SK-N-MC (cell line): ENCODE measurements around the gene GET4.

Experiments
- DNase-seq: peaks from one replicate; pipeline ENCODE4 v3.0.0-alpha.2; 2011; ENCODE audit warnings: low read depth, low spot score
- H3K27ac ChIP-seq: fragments of 200-600 bp; sonication (generic); 2 replicates; pipeline ENCODE4 v1.5.1; 2016; ENCODE audit warnings: mixed run types
- H3K36me3 ChIP-seq: fragments of 200-600 bp; sonication (generic); 2 replicates; pipeline ENCODE4 v1.6.1; 2017; ENCODE audit warnings: antibody characterized with exemption, low read length, mixed read lengths; ENCODE audit not compliant: insufficient read depth
- H3K4me3 ChIP-seq: fragments of 200-600 bp; sonication (generic); 2 replicates; pipeline ENCODE4 v1.5.1; 2016
- H3K9ac ChIP-seq: fragments of 200-600 bp; sonication (generic); 2 replicates; pipeline ENCODE4 v1.8.0; 2017; ENCODE audit warnings: mixed run types, mixed read lengths; ENCODE audit not compliant: insufficient read length
- H3K9me3 ChIP-seq: fragments of 200-600 bp; sonication (generic); 2 replicates; pipeline ENCODE4 v1.6.1; 2017; ENCODE audit warnings: low read depth, mild to moderate bottlenecking, antibody characterized with exemption, low read length, moderate library complexity, mixed read lengths
- EZH2 ChIP-seq: fragments of 200-600 bp; sonication (generic); IDR thresholded peaks from one replicate; pipeline ENCODE4 v1.6.1; 2017; ENCODE audit warnings: antibody characterized with exemption
- FOXP2 ChIP-seq: optimal IDR thresholded peaks from 2 replicates; pipeline ENCODE3; 2011; ENCODE audit warnings: mild to moderate bottlenecking, moderate library complexity; ENCODE audit not compliant: insufficient read depth; ENCODE audit errors: extremely low read length, control extremely low read depth
- POLR2AphosphoS5 ChIP-seq: IDR thresholded peaks from 2 replicates; pipeline ENCODE4 v1.6.1; 2012; ENCODE audit warnings: mild to moderate bottlenecking, low read depth, low read length, borderline replicate concordance

Gene GET4

DNA sequence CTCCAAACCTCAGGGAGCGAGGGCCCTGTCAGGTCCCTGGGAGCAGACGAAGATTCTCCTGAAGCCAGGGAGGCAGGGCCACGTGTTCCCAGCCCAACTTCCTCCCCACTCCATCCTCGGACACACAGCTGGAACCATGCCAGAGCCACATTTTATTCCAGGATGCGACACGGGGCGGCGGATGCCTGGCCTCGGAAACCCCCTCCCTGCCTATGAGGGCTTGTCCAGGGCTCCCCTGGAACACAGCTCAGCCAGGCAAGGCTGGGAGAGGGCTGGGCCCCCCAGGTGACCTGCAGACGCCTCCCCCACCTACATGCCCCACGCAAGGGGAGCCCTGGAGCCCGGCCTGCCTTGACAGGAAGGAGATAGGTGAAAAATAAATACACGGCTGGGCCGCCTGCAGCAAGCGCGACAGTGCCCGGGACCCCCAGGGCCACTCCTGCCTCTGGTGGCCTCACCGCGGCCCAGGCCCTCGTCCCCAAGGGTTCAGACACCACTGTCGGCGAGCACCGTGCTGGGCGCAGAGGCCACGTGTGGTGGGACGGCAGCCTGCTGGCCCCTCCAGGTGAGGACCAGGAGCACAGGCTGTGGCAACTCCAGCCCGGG is 21.5 kb downstream of the GET4 start:
- Histone ChIP-seq H3K9me3 (no peaks in the 10 kb centered on the region), H3K36me3 (peaks cover 13% of the 10 kb centered on the region; the same call in 1 of the 2 replicates), H3K4me3 (no peak overlapping the region), H3K9ac (no peak overlapping the region), H3K27ac (no peak overlapping the region)
- DNase-seq, result no peak
- no peak for TF ChIP-seq EZH2
- no peak for TF ChIP-seq FOXP2
- TF ChIP-seq POLR2AphosphoS5, result no peak

DNA sequence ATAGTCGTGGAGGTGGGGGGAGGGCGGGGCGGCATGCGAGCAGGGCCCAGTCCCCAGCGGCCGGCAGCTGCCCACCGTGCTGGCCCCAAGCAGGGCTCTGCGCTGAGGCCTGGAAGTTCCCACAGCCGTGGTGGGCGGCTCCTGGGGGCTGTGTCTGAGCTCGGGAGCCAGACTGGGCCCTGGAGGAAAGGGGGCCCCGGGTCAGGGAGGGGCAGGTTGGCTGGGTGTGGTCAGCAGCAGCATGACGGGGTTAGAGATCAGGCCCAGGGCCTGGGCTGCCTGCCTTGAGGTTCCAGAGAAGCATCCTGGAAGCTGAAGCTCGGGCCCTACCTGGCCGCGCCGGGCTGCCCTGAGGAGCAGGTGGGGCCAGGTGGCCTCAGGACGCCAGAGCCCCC is 22.1 kb downstream of the GET4 start:
- DNase-seq, result no peak
- no peak overlapping the region for H3K27ac ChIP-seq
- H3K36me3 ChIP-seq, result peaks cover 13% of the 10 kb centered on the region; the same call in 1 of the 2 replicates
- no peak overlapping the region for H3K4me3 ChIP-seq
- TF ChIP-seq FOXP2 (no peak), EZH2 (no peak), POLR2AphosphoS5 (no peak)
- no peak overlapping the region for H3K9ac ChIP-seq
- H3K9me3 ChIP-seq, result no peaks in the 10 kb centered on the region

DNA sequence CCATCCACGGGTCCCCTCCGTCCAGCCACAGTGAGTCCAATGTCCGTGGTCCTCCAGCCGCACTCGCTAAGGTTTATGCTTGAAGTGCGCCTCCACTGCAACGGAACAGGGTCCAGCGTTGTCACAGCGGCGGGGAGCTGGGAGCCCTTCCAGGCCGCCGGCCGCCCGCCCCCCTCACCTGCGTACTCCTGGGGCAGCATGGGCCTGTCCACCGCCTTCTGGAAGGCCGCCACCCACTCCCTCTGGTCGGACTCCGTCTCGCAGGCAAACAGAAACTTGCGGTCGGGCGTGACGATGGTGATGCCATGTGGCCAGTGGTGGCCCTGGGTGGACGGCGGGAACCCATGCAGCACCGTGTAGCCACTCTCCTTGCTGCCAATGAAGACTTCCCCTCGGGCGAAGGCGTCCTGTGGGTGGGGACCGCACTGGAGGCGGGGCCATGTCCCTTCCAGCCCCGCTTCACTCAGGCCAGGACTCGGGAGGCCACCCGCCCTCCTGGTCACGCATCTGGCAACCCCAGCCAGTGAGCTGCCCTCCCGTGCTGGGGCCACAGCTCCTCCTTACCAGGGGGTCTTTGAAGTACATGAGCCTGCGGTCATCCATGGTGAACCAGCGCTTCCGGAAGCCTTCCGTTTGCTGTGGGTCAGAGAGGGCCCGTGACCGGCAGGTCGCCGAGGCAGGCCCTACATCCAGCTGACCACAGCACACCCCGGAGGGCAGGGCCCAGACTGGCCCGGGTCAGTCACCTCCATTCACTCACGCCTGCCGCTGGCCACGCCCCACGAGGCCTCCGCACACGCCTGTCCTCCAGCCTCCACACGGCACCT is 22.7 kb downstream of the GET4 start:
- TF ChIP-seq POLR2AphosphoS5 (no peak), FOXP2 (no peak), EZH2 (no peak)
- Histone ChIP-seq H3K36me3 (peaks cover 8% of the 10 kb centered on the region; the same call in 1 of the 2 replicates), H3K27ac (no peak overlapping the region), H3K9ac (no peak overlapping the region), H3K9me3 (no peaks in the 10 kb centered on the region), H3K4me3 (no peak overlapping the region)
- DNase-seq, result no peak

- TF ChIP-seq POLR2AphosphoS5 (no peak), EZH2 (no peak), FOXP2 (no peak)
- peaks cover 4% of the 10 kb centered on the region; the same call in 1 of the 2 replicates for H3K36me3 ChIP-seq
- H3K9me3 ChIP-seq, result no peaks in the 10 kb centered on the region
- no peak overlapping the region for H3K27ac ChIP-seq
- no peak for DNase-seq
- no peak overlapping the region for H3K4me3 ChIP-seq
- H3K9ac ChIP-seq, result no peak overlapping the region
Observed at GRCh38 chr7:899806-900205, 23.5 kb downstream of the GET4 start.

- H3K36me3 ChIP-seq, result peaks cover 4% of the 10 kb centered on the region; the same call in 1 of the 2 replicates
- H3K9me3 ChIP-seq, result no peaks in the 10 kb centered on the region
- no peak overlapping the region for H3K4me3 ChIP-seq
- H3K27ac ChIP-seq, result no peak overlapping the region
- DNase-seq, result no peak
- TF ChIP-seq EZH2, result no peak
- no peak for TF ChIP-seq FOXP2
- no peak for TF ChIP-seq POLR2AphosphoS5
- no peak overlapping the region for H3K9ac ChIP-seq
Observed at GRCh38 chr7:900331-901040, 24.1 kb downstream of the GET4 start.

DNA sequence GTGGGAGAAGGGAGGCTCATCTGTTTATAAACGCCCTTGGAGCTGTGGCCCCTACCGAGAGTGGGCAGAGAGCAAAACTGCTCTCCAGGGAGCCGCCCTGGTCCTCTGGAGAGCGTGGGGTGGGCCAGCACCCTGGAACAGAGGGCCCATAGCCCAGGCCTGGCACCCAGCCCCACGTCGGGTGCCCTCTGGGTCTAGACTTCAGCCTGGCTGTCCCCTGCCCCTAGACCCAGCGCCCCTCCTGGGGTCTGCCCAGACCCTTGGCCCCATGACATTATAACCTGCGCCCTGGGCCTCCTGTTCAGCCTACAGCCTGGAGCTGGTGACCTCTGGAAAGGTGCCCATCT is 24.7 kb downstream of the GET4 start:
- no peak for DNase-seq
- Histone ChIP-seq H3K27ac (no peak overlapping the region), H3K4me3 (no peak overlapping the region), H3K9ac (no peak overlapping the region), H3K36me3 (peaks cover 4% of the 10 kb centered on the region; the same call in 1 of the 2 replicates), H3K9me3 (no peaks in the 10 kb centered on the region)
- TF ChIP-seq FOXP2, result no peak
- TF ChIP-seq EZH2, result no peak
- no peak for TF ChIP-seq POLR2AphosphoS5

GRCh38 chr7:901388-902154 is 25.2 kb downstream of the GET4 start:
- Histone ChIP-seq H3K36me3 (peaks cover 4% of the 10 kb centered on the region; the same call in 1 of the 2 replicates), H3K9me3 (no peaks in the 10 kb centered on the region), H3K4me3 (peak overlapping the region; percentile 47), H3K27ac (no peak overlapping the region), H3K9ac (no peak overlapping the region)
- DNase-seq, result peak; percentile 58
- TF ChIP-seq FOXP2 (no peak), EZH2 (no peak), POLR2AphosphoS5 (no peak)

GRCh38 chr7:902996-903395 is 26.6 kb downstream of the GET4 start:
- TF ChIP-seq FOXP2, result no peak
- no peak for TF ChIP-seq POLR2AphosphoS5
- no peak for TF ChIP-seq EZH2
- Histone ChIP-seq H3K27ac (no peak overlapping the region), H3K9me3 (no peaks in the 10 kb centered on the region), H3K9ac (no peak overlapping the region), H3K36me3 (no peaks in the 10 kb centered on the region), H3K4me3 (no peak overlapping the region)
- DNase-seq, result no peak
